Uterus (tissue), 2 donors: ENCODE measurements around the gene ARHGEF17.

Source experiments
- POLR2A ChIP-seq, 2 donors: fragments of 450-650 bp; IDR thresholded peaks; one replicate each; pipeline ENCODE4 v1.6.1; 2016; ENCODE audit warnings: antibody characterized with exemption in 2 of 2, mild to moderate bottlenecking in 1 of 2, moderate library complexity in 1 of 2
- TF ChIP-seq, protein P1 (sequence below), 4 experiments: fragments of 200-600 bp in 2 of 4; fragments of 450-650 bp in 2 of 4; sonication (generic) in 2 of 4; IDR thresholded peaks; one replicate each; pipeline ENCODE4 v1.5.1; 2016 to 2019; ENCODE audit warnings: antibody characterized with exemption in 4 of 4, mild to moderate bottlenecking in 2 of 4, moderate library complexity in 1 of 4

DNA sequence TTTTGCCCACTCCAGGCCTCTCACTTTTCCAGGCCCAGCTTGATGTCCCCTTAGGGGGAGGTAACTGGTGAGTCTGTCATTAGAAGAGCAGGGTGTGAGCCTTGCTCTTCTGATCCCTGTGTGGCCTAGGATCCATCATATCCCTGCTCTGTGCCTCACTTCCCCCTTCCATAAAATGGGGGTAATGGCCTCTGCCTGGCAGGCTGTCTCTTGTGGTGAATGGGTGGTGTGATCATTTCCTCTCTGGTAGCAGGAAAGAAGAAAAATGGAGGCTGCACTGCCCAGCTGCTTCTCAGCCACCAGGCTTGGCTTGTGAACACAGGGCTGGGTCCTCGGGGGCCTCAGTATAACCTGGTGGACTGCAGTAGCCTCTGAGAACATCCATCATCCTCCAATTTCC is 5.6 kb downstream of the ARHGEF17 start:
- TF ChIP-seq, protein P1, sequence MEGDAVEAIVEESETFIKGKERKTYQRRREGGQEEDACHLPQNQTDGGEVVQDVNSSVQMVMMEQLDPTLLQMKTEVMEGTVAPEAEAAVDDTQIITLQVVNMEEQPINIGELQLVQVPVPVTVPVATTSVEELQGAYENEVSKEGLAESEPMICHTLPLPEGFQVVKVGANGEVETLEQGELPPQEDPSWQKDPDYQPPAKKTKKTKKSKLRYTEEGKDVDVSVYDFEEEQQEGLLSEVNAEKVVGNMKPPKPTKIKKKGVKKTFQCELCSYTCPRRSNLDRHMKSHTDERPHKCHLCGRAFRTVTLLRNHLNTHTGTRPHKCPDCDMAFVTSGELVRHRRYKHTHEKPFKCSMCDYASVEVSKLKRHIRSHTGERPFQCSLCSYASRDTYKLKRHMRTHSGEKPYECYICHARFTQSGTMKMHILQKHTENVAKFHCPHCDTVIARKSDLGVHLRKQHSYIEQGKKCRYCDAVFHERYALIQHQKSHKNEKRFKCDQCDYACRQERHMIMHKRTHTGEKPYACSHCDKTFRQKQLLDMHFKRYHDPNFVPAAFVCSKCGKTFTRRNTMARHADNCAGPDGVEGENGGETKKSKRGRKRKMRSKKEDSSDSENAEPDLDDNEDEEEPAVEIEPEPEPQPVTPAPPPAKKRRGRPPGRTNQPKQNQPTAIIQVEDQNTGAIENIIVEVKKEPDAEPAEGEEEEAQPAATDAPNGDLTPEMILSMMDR (IDR thresholded peaks at IDR 0.05): no peak
- no peak for TF ChIP-seq POLR2A (IDR thresholded peaks at IDR 0.05)
